HepG2 (cell line): ENCODE data around the gene SEMA3G. TPM values are rescaled to one million over a fixed set of nuclear protein-coding genes. Genes with fewer than 3 reads are reported as not detected.

ENCODE experiments used
- ERF ChIP-seq: IDR thresholded peaks from 2 replicates; pipeline ENCODE4 v1.6.1; 2018; ENCODE audit warnings: missing biosample characterization, missing genetic modification reagents
- GFI1 ChIP-seq: sonication (generic); formaldehyde crosslinking; IDR thresholded peaks from 2 replicates; pipeline ENCODE4 v1.5.0; 2020; ENCODE audit warnings: missing genetic modification reagents, mild to moderate bottlenecking, borderline replicate concordance
- GTF3A ChIP-seq: sonication (generic); formaldehyde crosslinking; conservative IDR thresholded peaks from 2 replicates; pipeline ENCODE4 v1.4.0; 2020; ENCODE audit warnings: mild to moderate bottlenecking, missing genetic modification reagents
- HNRNPL ChIP-seq: fragments of 200-400 bp; formaldehyde crosslinking; IDR thresholded peaks from 2 replicates; pipeline ENCODE4 v1.6.1; 2017; ENCODE audit warnings: mild to moderate bottlenecking, low read depth, low read length
- KLF9 ChIP-seq: IDR thresholded peaks from 2 replicates; pipeline ENCODE4 v1.6.1; 2016; ENCODE audit warnings: low read depth
- NFE2L1 ChIP-seq: sonication (generic); formaldehyde crosslinking; IDR thresholded peaks from 2 replicates; pipeline ENCODE4 v1.4.0; 2020; ENCODE audit warnings: missing genetic modification reagents, mild to moderate bottlenecking, borderline replicate concordance
- PAX8 ChIP-seq: sonication (generic); formaldehyde crosslinking; IDR thresholded peaks from 2 replicates; pipeline ENCODE4 v1.8.0; 2022; ENCODE audit warnings: mild to moderate bottlenecking, missing genetic modification reagents, borderline replicate concordance
- SNAPC2 ChIP-seq: sonication (generic); formaldehyde crosslinking; IDR thresholded peaks from 2 replicates; pipeline ENCODE4 v1.8.1; 2022; ENCODE audit warnings: mild to moderate bottlenecking, missing genetic modification reagents
- TEAD3 ChIP-seq: optimal IDR thresholded peaks from 2 replicates; pipeline ENCODE3; 2016; ENCODE audit warnings: borderline replicate concordance
- ZFAT ChIP-seq: sonication (generic); formaldehyde crosslinking; conservative IDR thresholded peaks from 2 replicates; pipeline ENCODE4 v1.8.1; 2023; ENCODE audit warnings: missing genetic modification reagents, inconsistent platforms
- ZMAT3 ChIP-seq: sonication (generic); formaldehyde crosslinking; conservative IDR thresholded peaks from 2 replicates; pipeline ENCODE4 v1.7.0; 2021; ENCODE audit warnings: missing genetic modification reagents
- ZNF292 ChIP-seq: sonication (generic); formaldehyde crosslinking; IDR thresholded peaks from 2 replicates; pipeline ENCODE4 v1.8.1; 2022; ENCODE audit warnings: mild to moderate bottlenecking, low read depth, missing genetic modification reagents, borderline replicate concordance
- ZNF619 ChIP-seq: sonication (generic); formaldehyde crosslinking; IDR thresholded peaks from 2 replicates; pipeline ENCODE4 v1.4.0; 2020; ENCODE audit warnings: mild to moderate bottlenecking, missing genetic modification reagents
- polyA plus RNA-seq, 8 experiments: library from polyadenylated mRNA; depleted of rRNA in 3 of 8; stranded (reverse) in 7 of 8; unstranded in 1 of 8; fragments of >200 nt; fragmentation: Illumina TruSeq in 4 of 8; extraction: Trizol in 4 of 8; gene quantifications; 2 replicates each; pipeline versions ENCODE4 v1.2.1 to v1.2.3, GENCODE V29; 2011 to 2016; ENCODE audit warnings: low read depth in 4 of 8, missing spikeins in 1 of 8, mixed read lengths in 1 of 8; ENCODE audit not compliant: insufficient read depth in 1 of 8
- total RNA-seq, 5 experiments: library from RNA; depleted of rRNA; stranded (reverse); fragments of >200 nt; fragmentation: Illumina TruSeq; extraction: Trizol; gene quantifications; 2 replicates each; pipeline ENCODE4 v1.2.3, GENCODE V29; 2016; ENCODE audit warnings: low read depth in 1 of 5
- TF ChIP-seq, protein P1 (sequence below): sonication (generic); formaldehyde crosslinking; IDR thresholded peaks from 2 replicates; pipeline ENCODE4 v1.4.0; 2020; ENCODE audit warnings: missing genetic modification reagents, mild to moderate bottlenecking, borderline replicate concordance
- TF ChIP-seq, protein P2 (sequence below): sonication (generic); formaldehyde crosslinking; IDR thresholded peaks from 2 replicates; pipeline ENCODE4 v1.8.0; 2023; ENCODE audit warnings: mild to moderate bottlenecking, missing genetic modification reagents
- TF ChIP-seq, protein P3 (sequence below): sonication (generic); formaldehyde crosslinking; conservative IDR thresholded peaks from 2 replicates; pipeline ENCODE4 v1.8.1; 2023; ENCODE audit warnings: missing genetic modification reagents
- TF ChIP-seq, protein P4 (sequence below): sonication (generic); formaldehyde crosslinking; IDR thresholded peaks from 2 replicates; pipeline ENCODE4 v1.4.0; 2020; ENCODE audit warnings: missing genetic modification reagents

Gene SEMA3G
- total and polyA plus RNA-seq, 2 of the 13 experiments (the other 11 are each of a cell fraction or from before 2014, with no cell fraction given): 6.1 to 8.3 TPM

DNA sequence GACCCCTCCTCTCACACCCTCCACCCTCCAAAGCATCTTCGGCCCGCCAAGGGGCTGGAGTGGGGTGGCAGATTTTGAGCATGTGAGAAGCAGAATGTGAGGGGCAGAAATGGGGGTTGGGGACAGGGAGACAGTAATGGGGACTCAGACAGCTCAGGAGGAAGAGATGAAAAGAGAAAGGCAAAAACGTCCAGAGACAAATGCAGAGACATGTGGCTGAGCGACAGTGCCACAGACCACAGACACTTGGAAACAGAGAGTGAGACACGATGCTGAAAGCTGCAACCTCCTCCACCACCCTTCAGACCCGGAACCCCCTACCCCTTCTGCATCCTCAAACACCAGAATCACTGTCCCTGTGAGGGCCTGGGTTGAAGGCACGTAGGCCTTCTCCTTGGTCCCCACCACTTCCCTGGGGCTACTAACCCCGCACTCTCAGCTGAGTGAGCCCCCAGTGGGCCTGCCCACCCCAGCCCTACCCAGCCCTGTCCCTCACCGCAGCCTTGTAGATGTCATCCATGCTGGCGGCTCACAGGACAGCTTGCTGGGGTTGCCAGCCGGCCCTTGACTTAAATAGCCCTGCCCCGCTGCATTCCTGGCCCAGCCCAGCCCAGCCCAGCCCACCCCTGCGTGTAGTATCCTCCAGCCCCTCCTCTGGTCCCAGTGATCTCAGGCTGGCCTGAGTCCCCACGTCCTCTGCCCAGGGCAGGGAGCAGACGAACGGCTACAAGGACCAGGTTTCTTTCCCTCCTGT, 8.8 kb upstream of the SEMA3G start, which contains the start of gene TNNC1 (continued):
- TF ChIP-seq, protein P1, sequence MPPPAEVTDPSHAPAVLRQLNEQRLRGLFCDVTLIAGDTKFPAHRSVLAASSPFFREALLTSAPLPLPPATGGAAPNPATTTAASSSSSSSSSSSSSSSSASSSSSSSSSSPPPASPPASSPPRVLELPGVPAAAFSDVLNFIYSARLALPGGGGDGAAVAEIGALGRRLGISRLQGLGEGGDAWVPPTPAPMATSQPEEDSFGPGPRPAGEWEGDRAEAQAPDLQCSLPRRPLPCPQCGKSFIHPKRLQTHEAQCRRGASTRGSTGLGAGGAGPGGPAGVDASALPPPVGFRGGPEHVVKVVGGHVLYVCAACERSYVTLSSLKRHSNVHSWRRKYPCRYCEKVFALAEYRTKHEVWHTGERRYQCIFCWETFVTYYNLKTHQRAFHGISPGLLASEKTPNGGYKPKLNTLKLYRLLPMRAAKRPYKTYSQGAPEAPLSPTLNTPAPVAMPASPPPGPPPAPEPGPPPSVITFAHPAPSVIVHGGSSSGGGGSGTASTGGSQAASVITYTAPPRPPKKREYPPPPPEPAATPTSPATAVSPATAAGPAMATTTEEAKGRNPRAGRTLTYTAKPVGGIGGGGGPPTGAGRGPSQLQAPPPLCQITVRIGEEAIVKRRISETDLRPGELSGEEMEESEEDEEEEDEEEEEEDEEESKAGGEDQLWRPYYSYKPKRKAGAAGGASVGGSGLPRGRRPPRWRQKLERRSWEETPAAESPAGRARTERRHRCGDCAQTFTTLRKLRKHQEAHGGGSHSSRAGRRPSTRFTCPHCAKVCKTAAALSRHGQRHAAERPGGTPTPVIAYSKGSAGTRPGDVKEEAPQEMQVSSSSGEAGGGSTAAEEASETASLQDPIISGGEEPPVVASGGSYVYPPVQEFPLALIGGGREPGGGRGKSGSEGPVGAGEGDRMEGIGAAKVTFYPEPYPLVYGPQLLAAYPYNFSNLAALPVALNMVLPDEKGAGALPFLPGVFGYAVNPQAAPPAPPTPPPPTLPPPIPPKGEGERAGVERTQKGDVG: peak; percentile 53; the same call in 1 of the 2 replicates
- TF ChIP-seq HNRNPL: no peak
- no peak for TF ChIP-seq ERF
- TF ChIP-seq NFE2L1 (CRISPR knock-in tag): no peak
- TF ChIP-seq, protein P2, sequence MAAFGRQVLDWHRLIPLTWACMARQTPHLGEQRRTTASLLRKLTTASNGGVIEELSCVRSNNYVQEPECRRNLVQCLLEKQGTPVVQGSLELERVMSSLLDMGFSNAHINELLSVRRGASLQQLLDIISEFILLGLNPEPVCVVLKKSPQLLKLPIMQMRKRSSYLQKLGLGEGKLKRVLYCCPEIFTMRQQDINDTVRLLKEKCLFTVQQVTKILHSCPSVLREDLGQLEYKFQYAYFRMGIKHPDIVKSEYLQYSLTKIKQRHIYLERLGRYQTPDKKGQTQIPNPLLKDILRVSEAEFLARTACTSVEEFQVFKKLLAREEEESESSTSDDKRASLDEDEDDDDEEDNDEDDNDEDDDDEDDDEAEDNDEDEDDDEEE (CRISPR knock-in tag): no peak; the same call in 1 of the 2 replicates
- 0 out of 2 replicates have a peak, but pooled peaks have one; percentile 47 for TF ChIP-seq ZNF619
- TF ChIP-seq GTF3A: no peak
- TF ChIP-seq, protein P3, sequence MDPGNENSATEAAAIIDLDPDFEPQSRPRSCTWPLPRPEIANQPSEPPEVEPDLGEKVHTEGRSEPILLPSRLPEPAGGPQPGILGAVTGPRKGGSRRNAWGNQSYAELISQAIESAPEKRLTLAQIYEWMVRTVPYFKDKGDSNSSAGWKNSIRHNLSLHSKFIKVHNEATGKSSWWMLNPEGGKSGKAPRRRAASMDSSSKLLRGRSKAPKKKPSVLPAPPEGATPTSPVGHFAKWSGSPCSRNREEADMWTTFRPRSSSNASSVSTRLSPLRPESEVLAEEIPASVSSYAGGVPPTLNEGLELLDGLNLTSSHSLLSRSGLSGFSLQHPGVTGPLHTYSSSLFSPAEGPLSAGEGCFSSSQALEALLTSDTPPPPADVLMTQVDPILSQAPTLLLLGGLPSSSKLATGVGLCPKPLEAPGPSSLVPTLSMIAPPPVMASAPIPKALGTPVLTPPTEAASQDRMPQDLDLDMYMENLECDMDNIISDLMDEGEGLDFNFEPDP: no peak
- peak; percentile 55; the same call in 1 of the 2 replicates for TF ChIP-seq ZNF292 (CRISPR knock-in tag)
- TF ChIP-seq TEAD3: peak; percentile 67
- TF ChIP-seq ZMAT3 (CRISPR knock-in tag): 0 out of 2 replicates have a peak, but pooled peaks have one; percentile 66
- no peak for TF ChIP-seq PAX8
- no peak for TF ChIP-seq ZFAT (CRISPR knock-in tag)
- TF ChIP-seq, protein P4, sequence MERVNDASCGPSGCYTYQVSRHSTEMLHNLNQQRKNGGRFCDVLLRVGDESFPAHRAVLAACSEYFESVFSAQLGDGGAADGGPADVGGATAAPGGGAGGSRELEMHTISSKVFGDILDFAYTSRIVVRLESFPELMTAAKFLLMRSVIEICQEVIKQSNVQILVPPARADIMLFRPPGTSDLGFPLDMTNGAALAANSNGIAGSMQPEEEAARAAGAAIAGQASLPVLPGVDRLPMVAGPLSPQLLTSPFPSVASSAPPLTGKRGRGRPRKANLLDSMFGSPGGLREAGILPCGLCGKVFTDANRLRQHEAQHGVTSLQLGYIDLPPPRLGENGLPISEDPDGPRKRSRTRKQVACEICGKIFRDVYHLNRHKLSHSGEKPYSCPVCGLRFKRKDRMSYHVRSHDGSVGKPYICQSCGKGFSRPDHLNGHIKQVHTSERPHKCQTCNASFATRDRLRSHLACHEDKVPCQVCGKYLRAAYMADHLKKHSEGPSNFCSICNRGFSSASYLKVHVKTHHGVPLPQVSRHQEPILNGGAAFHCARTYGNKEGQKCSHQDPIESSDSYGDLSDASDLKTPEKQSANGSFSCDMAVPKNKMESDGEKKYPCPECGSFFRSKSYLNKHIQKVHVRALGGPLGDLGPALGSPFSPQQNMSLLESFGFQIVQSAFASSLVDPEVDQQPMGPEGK (CRISPR knock-in tag): 0 out of 2 replicates have a peak, but pooled peaks have one; percentile 33
- no peak for TF ChIP-seq KLF9
- no peak for TF ChIP-seq SNAPC2 (CRISPR knock-in tag)
- no peak for TF ChIP-seq GFI1 (CRISPR knock-in tag)
